ENCODE results near the gene AMOTL1. TPM values are rescaled to one million over a fixed set of nuclear protein-coding genes. Genes with fewer than 3 reads are reported as not detected.

Gene AMOTL1
- total RNA-seq, 4 donors from 2014 or later = 2.5 to 19.0 (median 7.2) TPM

DNA sequence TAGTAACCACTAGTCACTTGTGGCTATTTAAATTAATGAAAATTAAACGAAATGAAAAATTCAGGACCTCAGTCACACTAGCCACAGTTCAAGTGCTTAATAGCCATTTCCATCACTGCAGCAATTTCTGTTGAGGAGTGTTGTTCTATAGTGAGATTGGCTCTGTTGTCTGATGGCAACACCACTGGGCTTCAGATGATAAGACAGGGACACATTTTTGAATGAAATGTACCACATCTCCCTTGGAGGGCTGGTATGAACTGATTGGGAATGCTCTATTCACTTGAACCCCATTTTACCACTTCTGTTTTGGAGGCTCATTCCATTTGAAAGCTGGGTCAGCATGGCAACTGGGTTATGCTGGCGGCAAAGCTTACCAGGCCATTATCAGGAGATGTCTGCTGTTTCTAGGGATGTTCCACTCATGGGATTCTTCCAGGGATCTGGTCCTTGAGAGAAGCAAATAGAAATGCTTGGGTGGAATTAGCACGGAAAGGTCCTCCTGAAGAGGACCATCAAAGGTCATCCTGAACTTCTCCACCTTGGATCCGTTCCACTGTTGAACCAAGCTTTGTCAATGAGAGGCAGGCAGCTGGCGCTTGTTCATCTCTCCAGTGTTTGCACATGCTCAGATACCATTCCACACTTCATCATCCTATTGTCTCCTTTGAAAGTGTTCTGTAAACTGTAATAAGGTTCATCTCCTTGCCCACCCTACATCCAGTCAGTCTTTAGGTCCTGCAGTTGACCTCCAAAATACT is 7.6 kb downstream of the AMOTL1 start:
- no peaks in the 10 kb centered on the region for H3K36me3 ChIP-seq
- no peaks in the 10 kb centered on the region for H3K27me3 ChIP-seq

DNA sequence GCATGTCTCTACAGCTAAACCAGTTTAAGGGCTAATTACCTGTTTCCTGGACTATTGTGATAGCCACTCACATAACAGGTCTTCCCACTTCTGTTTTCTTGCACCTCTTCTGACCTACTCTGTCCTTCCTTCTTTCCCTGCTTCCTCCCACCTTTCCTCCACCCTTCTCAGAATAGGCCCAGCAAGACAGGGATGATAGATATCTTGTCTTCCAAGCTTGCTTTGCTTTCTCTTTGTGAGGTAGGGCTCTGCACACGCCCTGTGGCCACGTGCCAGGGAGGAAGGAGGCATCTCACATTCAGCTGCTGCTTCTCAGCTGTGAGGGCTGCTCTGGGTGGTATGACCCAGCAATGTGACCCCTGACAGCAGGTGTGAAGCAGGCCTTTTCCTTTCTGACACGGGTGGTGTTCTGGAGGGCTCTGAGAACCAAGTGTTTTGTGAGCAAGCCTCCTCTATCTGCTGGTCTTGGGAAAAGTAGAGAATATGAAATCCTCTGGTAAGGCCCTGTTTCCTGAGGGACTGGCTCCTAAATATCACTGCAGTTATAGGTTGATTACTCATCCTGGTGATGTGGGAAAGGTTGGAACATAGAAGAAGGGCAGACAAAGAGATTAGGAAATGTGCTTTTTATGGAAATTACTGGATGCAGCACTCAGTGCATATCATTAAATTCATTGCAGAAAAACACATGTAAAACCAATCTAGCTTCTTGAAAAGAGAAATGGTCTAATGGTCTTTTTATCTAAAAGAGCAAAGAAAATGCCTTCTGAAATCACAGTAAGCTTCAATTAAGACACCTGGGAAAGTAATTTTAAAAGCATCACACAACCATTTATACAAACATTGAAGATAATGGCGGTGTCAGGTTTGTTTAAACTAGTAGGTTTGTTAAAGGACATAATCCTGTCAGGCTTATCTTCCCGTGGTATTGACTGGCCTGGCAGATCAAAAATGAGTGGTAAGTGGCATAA is 8.5 kb downstream of the AMOTL1 start:
- peaks cover 0 to 6% (median 0%) of the 10 kb centered on the region in 4 donors for H3K4me1 ChIP-seq

More for the DNA sequence above, 7.6 kb downstream of the AMOTL1 start:
- Histone ChIP-seq H3K4me3 (no peak overlapping the region), H3K4me1 (peaks cover 0 to 7% (median 0%) of the 10 kb centered on the region in 4 donors), H3K27ac (peak overlapping the region in 1 of 4 donors; percentile 9), H3K9me3 (no peaks in the 10 kb centered on the region)
- no peak for TF ChIP-seq POLR2A (IDR thresholded peaks at IDR 0.05)
- TF ChIP-seq, protein P1, sequence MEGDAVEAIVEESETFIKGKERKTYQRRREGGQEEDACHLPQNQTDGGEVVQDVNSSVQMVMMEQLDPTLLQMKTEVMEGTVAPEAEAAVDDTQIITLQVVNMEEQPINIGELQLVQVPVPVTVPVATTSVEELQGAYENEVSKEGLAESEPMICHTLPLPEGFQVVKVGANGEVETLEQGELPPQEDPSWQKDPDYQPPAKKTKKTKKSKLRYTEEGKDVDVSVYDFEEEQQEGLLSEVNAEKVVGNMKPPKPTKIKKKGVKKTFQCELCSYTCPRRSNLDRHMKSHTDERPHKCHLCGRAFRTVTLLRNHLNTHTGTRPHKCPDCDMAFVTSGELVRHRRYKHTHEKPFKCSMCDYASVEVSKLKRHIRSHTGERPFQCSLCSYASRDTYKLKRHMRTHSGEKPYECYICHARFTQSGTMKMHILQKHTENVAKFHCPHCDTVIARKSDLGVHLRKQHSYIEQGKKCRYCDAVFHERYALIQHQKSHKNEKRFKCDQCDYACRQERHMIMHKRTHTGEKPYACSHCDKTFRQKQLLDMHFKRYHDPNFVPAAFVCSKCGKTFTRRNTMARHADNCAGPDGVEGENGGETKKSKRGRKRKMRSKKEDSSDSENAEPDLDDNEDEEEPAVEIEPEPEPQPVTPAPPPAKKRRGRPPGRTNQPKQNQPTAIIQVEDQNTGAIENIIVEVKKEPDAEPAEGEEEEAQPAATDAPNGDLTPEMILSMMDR (IDR thresholded peaks at IDR 0.05) = no peak
- no peak for DNase-seq

DNA sequence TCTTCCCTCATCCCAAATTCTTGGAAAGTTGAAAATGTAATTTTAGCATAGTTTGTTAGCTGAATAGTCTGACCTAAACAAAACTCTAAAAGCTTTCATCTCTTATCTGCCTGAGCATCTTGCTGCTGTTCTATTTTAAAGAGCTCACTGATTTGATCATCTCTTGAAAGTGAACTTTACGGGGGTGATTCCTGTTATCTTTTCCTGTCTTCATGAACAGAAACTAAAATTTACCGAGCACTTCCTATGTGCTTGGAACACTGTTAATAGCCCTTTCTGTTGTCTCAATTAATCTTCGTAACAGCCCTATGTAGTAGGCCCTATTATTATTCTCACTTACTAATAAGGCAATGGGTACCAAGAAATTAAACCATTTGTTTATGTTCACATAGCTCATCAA is 12.3 kb downstream of the AMOTL1 start:
- Histone ChIP-seq H3K36me3 (no peaks in the 10 kb centered on the region), H3K9me3 (no peaks in the 10 kb centered on the region), H3K4me3 (no peak overlapping the region), H3K27me3 (no peaks in the 10 kb centered on the region), H3K4me1 (peaks cover 0 to 6% (median 0%) of the 10 kb centered on the region in 4 donors), H3K27ac (peak overlapping the region in 1 of 4 donors; percentile 48)
- TF ChIP-seq POLR2A (IDR thresholded peaks at IDR 0.05) = no peak
- TF ChIP-seq, protein P1 (IDR thresholded peaks at IDR 0.05) = no peak
- no peak for DNase-seq

More for the DNA sequence above, 8.5 kb downstream of the AMOTL1 start:
- H3K27me3 ChIP-seq = no peaks in the 10 kb centered on the region
- no peak overlapping the region for H3K4me3 ChIP-seq
- H3K9me3 ChIP-seq = no peaks in the 10 kb centered on the region
- TF ChIP-seq POLR2A (IDR thresholded peaks at IDR 0.05) = no peak
- TF ChIP-seq, protein P1 (IDR thresholded peaks at IDR 0.05) = no peak
- no peak for DNase-seq
- H3K27ac ChIP-seq = peak overlapping the region in 1 of 4 donors; percentile 9
- no peaks in the 10 kb centered on the region for H3K36me3 ChIP-seq

DNA sequence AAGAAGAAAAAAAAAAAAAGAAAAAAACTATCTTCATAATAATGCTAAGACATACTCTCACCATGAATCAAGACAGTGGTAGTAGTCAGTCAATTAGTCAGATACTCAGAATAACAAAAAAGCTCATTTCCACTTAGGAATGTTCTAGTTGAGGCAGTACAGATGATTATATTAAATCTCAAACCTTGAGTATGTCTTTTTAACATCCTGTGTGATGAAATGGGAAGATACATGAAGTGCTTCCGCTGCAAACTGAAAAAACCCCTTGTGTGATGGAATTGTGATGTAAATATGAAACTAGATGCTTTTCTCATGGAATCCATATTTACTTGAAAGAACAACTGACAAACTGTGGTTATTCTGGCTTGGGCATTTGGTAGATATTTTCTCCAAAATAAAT is 13.7 kb downstream of the AMOTL1 start:
- H3K27ac ChIP-seq = no peak overlapping the region
- TF ChIP-seq, protein P1 (IDR thresholded peaks at IDR 0.05) = no peak
- no peak for TF ChIP-seq POLR2A (IDR thresholded peaks at IDR 0.05)
- H3K27me3 ChIP-seq = no peaks in the 10 kb centered on the region
- no peaks in the 10 kb centered on the region for H3K36me3 ChIP-seq
- no peaks in the 10 kb centered on the region for H3K9me3 ChIP-seq
- H3K4me3 ChIP-seq = no peak overlapping the region
- no peak for DNase-seq
- H3K4me1 ChIP-seq = no peaks in the 10 kb centered on the region

DNA sequence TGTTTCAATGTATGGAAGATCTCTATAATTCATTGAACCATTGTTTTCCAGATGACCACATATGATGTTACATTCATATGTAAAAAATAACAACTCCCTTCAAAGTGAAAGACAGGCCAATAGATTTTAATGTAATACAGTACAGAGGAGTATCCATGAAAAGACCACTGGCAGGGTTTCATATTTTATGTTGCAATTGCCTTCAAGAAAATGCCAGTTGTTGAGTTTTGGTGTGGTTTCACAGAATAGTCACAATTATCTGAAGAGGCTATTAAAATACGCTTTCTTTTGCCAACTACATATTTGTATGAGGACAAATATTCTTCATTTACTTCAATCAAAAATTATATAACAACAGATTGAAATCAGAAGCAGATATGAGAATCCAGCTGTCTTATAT is 14.3 kb downstream of the AMOTL1 start:
- DNase-seq = no peak
- no peak overlapping the region for H3K27ac ChIP-seq
- no peak overlapping the region for H3K4me3 ChIP-seq
- H3K36me3 ChIP-seq = no peaks in the 10 kb centered on the region
- no peaks in the 10 kb centered on the region for H3K9me3 ChIP-seq
- no peaks in the 10 kb centered on the region for H3K4me1 ChIP-seq
- TF ChIP-seq POLR2A (IDR thresholded peaks at IDR 0.05) = no peak
- TF ChIP-seq, protein P1 (IDR thresholded peaks at IDR 0.05) = no peak
- H3K27me3 ChIP-seq = no peaks in the 10 kb centered on the region
